ENCODE data around the gene SHH. TPM values are rescaled to one million over a fixed set of nuclear protein-coding genes. Genes with fewer than 3 reads are reported as not detected.

SHH gene
- polyA plus RNA-seq, 3 donors, result not detected

DNA sequence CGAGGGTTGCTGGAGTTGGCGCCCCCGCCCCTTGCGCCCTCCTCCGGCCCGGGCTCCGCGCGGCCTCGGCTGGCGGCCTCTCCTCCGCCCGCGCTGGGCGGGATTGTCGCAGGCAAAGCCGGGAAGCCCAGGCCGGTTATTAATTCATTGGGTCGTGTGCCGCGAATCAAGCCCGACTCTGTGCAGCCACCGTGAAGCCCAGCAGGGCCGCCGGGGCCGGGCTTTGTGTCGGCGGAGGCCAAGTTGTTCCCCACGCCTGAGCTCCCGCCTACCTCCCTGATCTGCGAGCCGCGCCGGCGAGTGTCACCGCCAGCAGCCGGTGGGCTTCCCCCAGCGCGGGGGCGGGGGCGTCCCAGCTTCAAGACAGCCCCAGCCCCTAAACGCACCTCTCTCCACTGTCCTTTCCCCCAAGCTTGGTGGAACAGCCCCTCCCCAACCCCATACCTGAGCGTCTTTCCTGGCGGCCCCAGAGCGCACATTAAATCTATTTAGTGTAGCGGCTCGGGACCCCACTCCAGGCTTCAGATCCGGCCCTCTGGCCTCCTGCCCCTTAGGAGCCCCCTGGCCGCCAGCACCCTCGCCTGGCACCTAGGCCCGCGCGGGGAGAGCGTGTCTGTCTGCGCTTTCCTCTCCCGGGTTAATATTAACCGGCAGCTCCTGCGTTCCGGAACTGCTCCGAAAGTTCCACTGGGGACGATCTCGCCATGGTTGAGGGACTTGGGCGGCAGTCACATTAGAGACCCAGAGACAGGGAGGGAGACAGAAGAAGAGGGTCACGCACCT is 3.5 kb downstream of the SHH start:
- no peaks in the 10 kb centered on the region for H3K79me2 ChIP-seq (ENCODE audit: insufficient read depth, low read length)
- no peak overlapping the region for H3K4me2 ChIP-seq (replicated peaks; ENCODE audit: extremely low read depth, low read length, poor library complexity, severe bottlenecking)
- peaks cover 0 to 29% of the 10 kb centered on the region in 2 donors for H3K9me3 ChIP-seq (replicated peaks in 1 of 2; ENCODE audit: control insufficient read depth in 1 of 2, insufficient read depth in 1 of 2, low read length in 2 of 2)
- H3K4me3 ChIP-seq (replicated peaks in 1 of 3; ENCODE audit: low read depth in 2 of 3, low read length in 3 of 3), result no peak overlapping the region
- peaks cover 33% of the 10 kb centered on the region for H3K4me1 Mint-ChIP-seq
- H3K36me3 ChIP-seq (replicated peaks in 1 of 2; ENCODE audit: control insufficient read depth in 1 of 2, insufficient read depth in 2 of 2, low read length in 2 of 2), result no peaks in the 10 kb centered on the region
- peaks cover 86 to 97% (median 87%) of the 10 kb centered on the region in 3 donors for H3K27me3 Mint-ChIP-seq (ENCODE audit: low read depth in 3 of 3)
- H3K27ac ChIP-seq (ENCODE audit: low read depth in 1 of 2, low read length in 2 of 2), result no peak overlapping the region
- H3K27me3 ChIP-seq (ENCODE audit: control insufficient read depth in 2 of 2, insufficient read depth in 2 of 2, low read length in 2 of 2), result peaks cover 82 to 95% of the 10 kb centered on the region in 2 donors
- no peaks in the 10 kb centered on the region for H4K20me1 ChIP-seq (ENCODE audit: insufficient read depth, low read length)
- no peak overlapping the region for H3K27ac Mint-ChIP-seq
- DNase-seq, result no peak
- intact Hi-C loops (cut with micrococcal nuclease), result no loop called here
- H3K36me3 Mint-ChIP-seq, result peaks cover 2 to 6% of the 10 kb centered on the region in 2 donors
- TF ChIP-seq, protein P1, sequence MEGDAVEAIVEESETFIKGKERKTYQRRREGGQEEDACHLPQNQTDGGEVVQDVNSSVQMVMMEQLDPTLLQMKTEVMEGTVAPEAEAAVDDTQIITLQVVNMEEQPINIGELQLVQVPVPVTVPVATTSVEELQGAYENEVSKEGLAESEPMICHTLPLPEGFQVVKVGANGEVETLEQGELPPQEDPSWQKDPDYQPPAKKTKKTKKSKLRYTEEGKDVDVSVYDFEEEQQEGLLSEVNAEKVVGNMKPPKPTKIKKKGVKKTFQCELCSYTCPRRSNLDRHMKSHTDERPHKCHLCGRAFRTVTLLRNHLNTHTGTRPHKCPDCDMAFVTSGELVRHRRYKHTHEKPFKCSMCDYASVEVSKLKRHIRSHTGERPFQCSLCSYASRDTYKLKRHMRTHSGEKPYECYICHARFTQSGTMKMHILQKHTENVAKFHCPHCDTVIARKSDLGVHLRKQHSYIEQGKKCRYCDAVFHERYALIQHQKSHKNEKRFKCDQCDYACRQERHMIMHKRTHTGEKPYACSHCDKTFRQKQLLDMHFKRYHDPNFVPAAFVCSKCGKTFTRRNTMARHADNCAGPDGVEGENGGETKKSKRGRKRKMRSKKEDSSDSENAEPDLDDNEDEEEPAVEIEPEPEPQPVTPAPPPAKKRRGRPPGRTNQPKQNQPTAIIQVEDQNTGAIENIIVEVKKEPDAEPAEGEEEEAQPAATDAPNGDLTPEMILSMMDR (IDR thresholded peaks at IDR 0.05), result no peak
- under 1% methylated on average over 62 of the region's 64 CpGs for WGBS (ENCODE audit: insufficient coverage)
- H2AFZ ChIP-seq (ENCODE audit: insufficient read depth, low read depth, low read length, poor library complexity, severe bottlenecking), result no peak overlapping the region
- peaks cover 24 to 40% of the 10 kb centered on the region in 2 donors for H3K4me1 ChIP-seq (ENCODE audit: control insufficient read depth in 1 of 2, insufficient read depth in 2 of 2, low read length in 2 of 2)
- H3K4me3 Mint-ChIP-seq, result peak overlapping the region in 1 of 2 donors; percentile 84
- peaks cover 0 to 35% (median 7%) of the 10 kb centered on the region in 7 donors for H3K9me3 Mint-ChIP-seq
- no peak overlapping the region for H3K9ac ChIP-seq (ENCODE audit: insufficient read depth, low read length, poor library complexity, severe bottlenecking)

GRCh38 chr7:155807789-155808548 is 4.3 kb downstream of the SHH start:
- H3K9me3 ChIP-seq (replicated peaks in 1 of 2; ENCODE audit: control insufficient read depth in 1 of 2, insufficient read depth in 1 of 2, low read length in 2 of 2), result peaks cover 0 to 29% of the 10 kb centered on the region in 2 donors
- H3K79me2 ChIP-seq (ENCODE audit: insufficient read depth, low read length), result no peaks in the 10 kb centered on the region
- peaks cover 76 to 92% of the 10 kb centered on the region in 2 donors for H3K27me3 ChIP-seq (ENCODE audit: control insufficient read depth in 2 of 2, insufficient read depth in 2 of 2, low read length in 2 of 2)
- H4K20me1 ChIP-seq (ENCODE audit: insufficient read depth, low read length), result no peaks in the 10 kb centered on the region
- DNase-seq, result no peak
- peaks cover 83 to 97% (median 84%) of the 10 kb centered on the region in 3 donors for H3K27me3 Mint-ChIP-seq (ENCODE audit: low read depth in 3 of 3)
- H2AFZ ChIP-seq (ENCODE audit: insufficient read depth, low read depth, low read length, poor library complexity, severe bottlenecking), result no peak overlapping the region
- H3K4me3 Mint-ChIP-seq, result peak overlapping the region in 1 of 2 donors; percentile 87
- TF ChIP-seq, protein P1 (IDR thresholded peaks at IDR 0.05), result no peak
- peaks cover 0 to 34% (median 10%) of the 10 kb centered on the region in 7 donors for H3K9me3 Mint-ChIP-seq
- H3K4me1 ChIP-seq (ENCODE audit: control insufficient read depth in 1 of 2, insufficient read depth in 2 of 2, low read length in 2 of 2), result peaks cover 29 to 48% of the 10 kb centered on the region in 2 donors
- intact Hi-C loops (cut with micrococcal nuclease), result no loop called here
- no peak overlapping the region for H3K27ac ChIP-seq (ENCODE audit: low read depth in 1 of 2, low read length in 2 of 2)
- H3K4me3 ChIP-seq (replicated peaks in 1 of 3; ENCODE audit: low read depth in 2 of 3, low read length in 3 of 3), result no peak overlapping the region
- no peak overlapping the region for H3K4me2 ChIP-seq (replicated peaks; ENCODE audit: extremely low read depth, low read length, poor library complexity, severe bottlenecking)
- H3K36me3 ChIP-seq (replicated peaks in 1 of 2; ENCODE audit: control insufficient read depth in 1 of 2, insufficient read depth in 2 of 2, low read length in 2 of 2), result no peaks in the 10 kb centered on the region
- WGBS (ENCODE audit: insufficient coverage), result 4% methylated on average over 23 of the region's 33 CpGs
- peaks cover 38% of the 10 kb centered on the region for H3K4me1 Mint-ChIP-seq
- H3K27ac Mint-ChIP-seq, result peak overlapping the region in 1 of 7 donors; percentile 5
- H3K36me3 Mint-ChIP-seq, result peaks cover 2 to 6% of the 10 kb centered on the region in 2 donors
- no peak overlapping the region for H3K9ac ChIP-seq (ENCODE audit: insufficient read depth, low read length, poor library complexity, severe bottlenecking)
